DMS114 treated with DMSO at 0.1 percent for 48 hours (cell line): Measurements from ENCODE around the gene SSPN.
"Not testable (repeated sequence)": the region's sequence is repeated elsewhere in the genome, so short reads cannot be mapped to it uniquely, and the experiment has no call there.

Experiments used
- DNase-seq: peaks from one replicate; lab custom pipeline; 2025; ENCODE audit not compliant: unreplicated experiment; lab: John Stamatoyannopoulos, UW

Gene SSPN

GRCh38 chr12:26226629-26227360 lies 31.4 kb downstream of the SSPN start:
- no peak for DNase-seq

- DNase-seq, result no peak
Measured at GRCh38 chr12:26227361-26227745, 32.0 kb downstream of the SSPN start.

GRCh38 chr12:26229910-26230309 lies 34.5 kb downstream of the SSPN start:
- no peak for DNase-seq

- DNase-seq, result no peak
Measured at GRCh38 chr12:26231470-26231869, 36.1 kb downstream of the SSPN start.

- DNase-seq, result no peak
Measured at GRCh38 chr12:26231921-26232320, 36.5 kb downstream of the SSPN start.

- no peak for DNase-seq
Measured at GRCh38 chr12:26233631-26234030, 38.3 kb downstream of the SSPN start.

- not testable (repeated sequence) for DNase-seq
Measured at GRCh38 chr12:26235465-26235864, 40.1 kb downstream of the SSPN start.

GRCh38 chr12:26238341-26239121 lies 43.2 kb downstream of the SSPN start:
- DNase-seq, result no peak

- no peak for DNase-seq
Measured at GRCh38 chr12:26239122-26239851, 43.9 kb downstream of the SSPN start.

- DNase-seq, result no peak
Measured at GRCh38 chr12:26239852-26240815, 44.8 kb downstream of the SSPN start.

- DNase-seq, result no peak
Measured at GRCh38 chr12:26241080-26241479, 45.7 kb downstream of the SSPN start.

- DNase-seq, result no peak
Measured at GRCh38 chr12:26242683-26243082, 47.3 kb downstream of the SSPN start.

GRCh38 chr12:26244503-26244902 lies 49.1 kb downstream of the SSPN start:
- DNase-seq, result no peak

GRCh38 chr12:26245175-26245942 lies 50.0 kb downstream of the SSPN start:
- DNase-seq, result no peak

GRCh38 chr12:26246483-26247164 lies 51.3 kb downstream of the SSPN start:
- no peak for DNase-seq

- no peak for DNase-seq
Measured at GRCh38 chr12:26247873-26248272, 52.5 kb downstream of the SSPN start.

- no peak for DNase-seq
Measured at GRCh38 chr12:26250801-26251200, 55.4 kb downstream of the SSPN start.

GRCh38 chr12:26251600-26251999 lies 56.2 kb downstream of the SSPN start:
- DNase-seq, result no peak

GRCh38 chr12:26252946-26253345 lies 57.6 kb downstream of the SSPN start:
- no peak for DNase-seq
